SK-N-SH (cell line): Measurements from ENCODE around the gene CYP2S1. TPM values are rescaled to one million over a fixed set of nuclear protein-coding genes. Genes with fewer than 3 reads are reported as not detected.
"Not testable (repeated sequence)": the region's sequence is repeated elsewhere in the genome, so short reads cannot be mapped to it uniquely, and the experiment has no call there.

Experiments
- CTCF ChIA-PET: fragments of 300-600, 350-600 bp; formaldehyde crosslinking; extraction: SDS; loops from one replicate; lab custom pipeline; 2021; lab: Yijun Ruan, JAX
- POLR2A ChIA-PET: fragments of 350-600 bp; sonication (Branson Sonifier 250); formaldehyde crosslinking; extraction: SDS; loops from one replicate; lab custom pipeline; 2020; ENCODE audit warnings: antibody characterized with exemption, inconsistent platforms; lab: Yijun Ruan, JAX
- DNase-seq: peaks from one replicate; pipeline ENCODE4 v3.0.0; 2012
- H2AFZ ChIP-seq: fragments of 200-600 bp; sonication (generic); 2 replicates; pipeline ENCODE4 v1.8.1; 2016; ENCODE audit warnings: antibody characterized with exemption, mild to moderate bottlenecking, low read depth
- H3F3A ChIP-seq: fragments of 200-600 bp; sonication (generic); replicated peaks from 2 replicates; pipeline ENCODE3; 2016; ENCODE audit warnings: antibody characterized with exemption, mild to moderate bottlenecking; ENCODE audit not compliant: insufficient read depth
- H3K27ac ChIP-seq, 2 experiments: fragments of 200-500 bp in 1 of 2; fragments of 200-600 bp in 1 of 2; sonication (Bioruptor generic) in 1 of 2; sonication (generic), shearing (Covaris generic) in 1 of 2; 2 replicates each; pipeline versions ENCODE4 v1.5.1 to v1.6.1; 2014 to 2016; ENCODE audit warnings: low read depth in 2 of 2, inconsistent platforms in 1 of 2, low read length in 1 of 2, mild to moderate bottlenecking in 1 of 2, mixed read lengths in 1 of 2
- H3K27me3 ChIP-seq: fragments of 200-600 bp; sonication (generic), shearing (Covaris generic); 2 replicates; pipeline ENCODE4 v1.6.1; 2016; ENCODE audit warnings: mixed run types; ENCODE audit not compliant: insufficient read depth
- H3K36me3 ChIP-seq, 2 experiments: fragments of 200-500 bp in 1 of 2; fragments of 200-600 bp in 1 of 2; sonication (Bioruptor generic) in 1 of 2; sonication (generic) in 1 of 2; replicated peaks in 1 of 2; 2 replicates each; pipeline versions ENCODE3 to v1.5.1; 2014 to 2016; ENCODE audit warnings: low read length in 1 of 2, mild to moderate bottlenecking in 1 of 2; ENCODE audit not compliant: insufficient read depth in 2 of 2, control insufficient read depth in 1 of 2
- H3K4me1 ChIP-seq, 2 experiments: fragments of 200-500 bp in 1 of 2; fragments of 200-600 bp in 1 of 2; sonication (Bioruptor generic) in 1 of 2; sonication (generic), shearing (Covaris generic) in 1 of 2; 2 replicates each; pipeline versions ENCODE4 v1.5.1 to v1.6.1; 2014 to 2016; ENCODE audit warnings: low read depth in 1 of 2, low read length in 1 of 2, mixed run types in 1 of 2; ENCODE audit not compliant: insufficient read depth in 2 of 2, control insufficient read depth in 1 of 2
- H3K4me2 ChIP-seq: fragments of 200-600 bp; sonication (generic), shearing (Covaris generic); 2 replicates; pipeline ENCODE4 v1.6.1; 2017; ENCODE audit warnings: mixed run types
- H3K4me3 ChIP-seq, 2 experiments: fragments of 200-500 bp in 1 of 2; fragments of 200-600 bp in 1 of 2; sonication (Bioruptor generic) in 1 of 2; sonication (generic), shearing (Covaris generic) in 1 of 2; 2 replicates each; pipeline versions ENCODE4 v1.5.1 to v1.8.1; 2014 to 2016; ENCODE audit warnings: low read depth in 2 of 2, inconsistent platforms in 1 of 2, low read length in 1 of 2, mild to moderate bottlenecking in 1 of 2, mixed read lengths in 1 of 2, moderate library complexity in 1 of 2
- H3K79me2 ChIP-seq: fragments of 200-600 bp; sonication (generic); 2 replicates; pipeline ENCODE4 v1.8.1; 2017; ENCODE audit warnings: mild to moderate bottlenecking; ENCODE audit not compliant: insufficient read depth
- H3K9ac ChIP-seq: fragments of 200-600 bp; sonication (generic); 2 replicates; pipeline ENCODE4 v1.6.1; 2017; ENCODE audit warnings: mixed run types
- H3K9me2 ChIP-seq: fragments of 200-600 bp; sonication (generic); 2 replicates; pipeline ENCODE4 v1.6.1; 2017; ENCODE audit warnings: mixed run types
- H3K9me3 ChIP-seq: fragments of 200-600 bp; sonication (generic); 2 replicates; pipeline ENCODE4 v1.6.1; 2017; ENCODE audit warnings: mixed run types, mild to moderate bottlenecking, moderate library complexity
- H4K20me1 ChIP-seq: fragments of 200-600 bp; sonication (generic); 2 replicates; pipeline ENCODE4 v1.6.1; 2017; ENCODE audit warnings: mild to moderate bottlenecking, mixed run types; ENCODE audit not compliant: insufficient read depth
- CHD2 ChIP-seq: fragments of 150-350 bp; IDR thresholded peaks from 2 replicates; pipeline ENCODE4 v1.6.1; 2018; ENCODE audit warnings: low read length; ENCODE audit not compliant: partially characterized antibody
- EP300 ChIP-seq, 2 experiments: IDR thresholded peaks; 2 replicates each; pipeline versions ENCODE4 v1.4.0 to v1.6.1; 2012; ENCODE audit warnings: borderline replicate concordance in 1 of 2, low read depth in 1 of 2, low read length in 1 of 2
- EZH2phosphoT487 ChIP-seq: fragments of 200-600 bp; sonication (generic); IDR thresholded peaks from 2 replicates; pipeline ENCODE4 v1.6.1; 2017; ENCODE audit warnings: low read depth, mixed run types, mild to moderate bottlenecking, antibody characterized with exemption, moderate library complexity, borderline replicate concordance
- FOSL2 ChIP-seq: IDR thresholded peaks from 2 replicates; pipeline ENCODE4 v1.4.0; 2012; ENCODE audit warnings: low read depth, mild to moderate bottlenecking, moderate library complexity, borderline replicate concordance
- GATA2 ChIP-seq: sonication (generic); formaldehyde crosslinking; IDR thresholded peaks from 2 replicates; pipeline ENCODE4 v1.5.0; 2020; ENCODE audit warnings: mild to moderate bottlenecking, missing genetic modification reagents
- JUND ChIP-seq: IDR thresholded peaks from 2 replicates; pipeline ENCODE4 v1.4.0; 2012
- MEF2A ChIP-seq: IDR thresholded peaks from 2 replicates; pipeline ENCODE4 v1.4.0; 2012; ENCODE audit warnings: low read depth, borderline replicate concordance
- MXI1 ChIP-seq: IDR thresholded peaks from 2 replicates; pipeline ENCODE4 v1.6.1; 2012; ENCODE audit warnings: mild to moderate bottlenecking, low read depth, low read length, improper control_type of control experiment
- NFIC ChIP-seq: IDR thresholded peaks from 2 replicates; pipeline ENCODE4 v1.4.0; 2012; ENCODE audit warnings: borderline replicate concordance
- RAD21 ChIP-seq: IDR thresholded peaks from 2 replicates; pipeline ENCODE4 v1.6.1; 2012; ENCODE audit warnings: mild to moderate bottlenecking, low read length
- RFX5 ChIP-seq: IDR thresholded peaks from 2 replicates; pipeline ENCODE4 v1.6.1; 2012; ENCODE audit warnings: mild to moderate bottlenecking, improper control_type of control experiment, low read length
- RXRA ChIP-seq: IDR thresholded peaks from 2 replicates; pipeline ENCODE4 v1.4.0; 2012; ENCODE audit warnings: low read depth, mild to moderate bottlenecking, borderline replicate concordance
- SIN3A ChIP-seq: IDR thresholded peaks from 2 replicates; pipeline ENCODE4 v1.6.1; 2012; ENCODE audit warnings: low read depth, mild to moderate bottlenecking, low read length, moderate library complexity, borderline replicate concordance
- SMC3 ChIP-seq: IDR thresholded peaks from 2 replicates; pipeline ENCODE4 v1.6.1; 2012; ENCODE audit warnings: low read depth, low read length, improper control_type of control experiment
- YY1 ChIP-seq: IDR thresholded peaks from 2 replicates; pipeline ENCODE4 v1.4.0; 2012; ENCODE audit warnings: low read depth, mild to moderate bottlenecking
- WGBS: methylation state at CpG from one replicate; pipeline ENCODE4 v1.1.6; 2017; ENCODE audit warnings: low lambda C conversion rate; 5-methylcytosine and 5-hydroxymethylcytosine counted together
- polyA plus RNA-seq, 3 experiments: library from polyadenylated mRNA; depleted of rRNA; stranded (reverse); fragments of >200 nt; gene quantifications; 2 replicates each; pipeline ENCODE4 v1.2.3, GENCODE V29; 2012
- TF ChIP-seq, protein P1 (sequence below): fragments of 150-350 bp; IDR thresholded peaks from 2 replicates; pipeline ENCODE4 v1.6.1; 2017; ENCODE audit warnings: antibody characterized with exemption, low read length, low read depth, borderline replicate concordance
- TF ChIP-seq, protein P2 (sequence below): IDR thresholded peaks from 2 replicates; pipeline ENCODE4 v1.4.0; 2012; ENCODE audit warnings: low read depth, borderline replicate concordance

Gene CYP2S1
- polyA plus RNA-seq, 1 of the 3 experiments (the other 2 are of a cell fraction), result 0.67 TPM

DNA sequence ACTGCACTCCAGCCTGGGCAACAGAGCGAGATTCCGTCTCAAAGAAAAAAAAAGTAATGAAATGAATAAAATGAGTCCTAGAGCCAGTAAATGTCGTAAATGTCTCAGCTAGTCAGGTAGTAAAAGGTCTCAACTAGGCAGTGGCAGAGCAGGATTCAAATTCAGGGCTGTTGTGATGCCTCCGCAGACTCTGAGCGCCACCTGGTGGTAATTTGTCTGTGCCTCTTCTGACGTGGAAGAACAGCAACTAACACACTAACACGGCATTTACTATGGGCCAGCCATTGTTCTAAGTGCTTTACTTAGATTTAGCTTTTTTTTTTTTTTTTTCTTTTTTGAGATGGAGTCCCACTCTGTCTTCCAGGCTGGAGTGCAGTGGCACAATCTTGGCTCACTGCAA, 48.6 kb upstream of the CYP2S1 start (continued):
- no peak for TF ChIP-seq YY1
- TF ChIP-seq RXRA, result no peak
- no peak for TF ChIP-seq MEF2A
- no peak for TF ChIP-seq FOSL2
- no peak for TF ChIP-seq EZH2phosphoT487
- no peak for TF ChIP-seq NFIC
- TF ChIP-seq JUND, result no peak
- peak; percentile 77 for TF ChIP-seq RAD21
- TF ChIP-seq EP300 (IDR thresholded peaks at IDR 0.05; ENCODE audit: borderline replicate concordance in 1 of 2, low read depth in 1 of 2, low read length in 1 of 2), result no peak
- TF ChIP-seq, protein P1, sequence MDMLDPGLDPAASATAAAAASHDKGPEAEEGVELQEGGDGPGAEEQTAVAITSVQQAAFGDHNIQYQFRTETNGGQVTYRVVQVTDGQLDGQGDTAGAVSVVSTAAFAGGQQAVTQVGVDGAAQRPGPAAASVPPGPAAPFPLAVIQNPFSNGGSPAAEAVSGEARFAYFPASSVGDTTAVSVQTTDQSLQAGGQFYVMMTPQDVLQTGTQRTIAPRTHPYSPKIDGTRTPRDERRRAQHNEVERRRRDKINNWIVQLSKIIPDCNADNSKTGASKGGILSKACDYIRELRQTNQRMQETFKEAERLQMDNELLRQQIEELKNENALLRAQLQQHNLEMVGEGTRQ, result no peak

DNA sequence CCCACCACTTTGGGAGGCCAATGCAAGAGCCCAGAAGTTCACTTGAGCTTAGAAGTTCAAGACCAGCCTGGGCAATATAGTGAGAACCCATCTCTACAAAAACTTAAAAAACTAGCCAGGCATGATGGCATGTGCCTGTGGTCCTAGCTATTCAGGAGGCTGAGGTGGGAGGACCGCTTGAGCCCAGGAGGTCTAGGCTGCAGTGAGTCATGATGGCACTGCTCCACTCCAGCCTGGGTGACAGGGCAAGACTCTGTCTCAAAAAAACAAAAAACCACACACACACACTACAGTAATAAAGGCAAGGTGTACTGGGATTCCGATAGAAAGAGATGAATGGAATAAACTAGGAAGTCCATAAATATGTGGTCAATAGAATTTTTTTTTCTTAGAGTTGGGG, 43.2 kb upstream of the CYP2S1 start:
- H3K9me2 ChIP-seq, result no peaks in the 10 kb centered on the region
- DNase-seq, result no peak
- TF ChIP-seq CHD2 (no peak), MXI1 (no peak), EP300 (IDR thresholded peaks at IDR 0.05; ENCODE audit: borderline replicate concordance in 1 of 2, low read depth in 1 of 2, low read length in 1 of 2) (no peak), GATA2 (CRISPR knock-in tag) (no peak), SIN3A (no peak), RFX5 (no peak), SMC3 (no peak)
- TF ChIP-seq, protein P2, sequence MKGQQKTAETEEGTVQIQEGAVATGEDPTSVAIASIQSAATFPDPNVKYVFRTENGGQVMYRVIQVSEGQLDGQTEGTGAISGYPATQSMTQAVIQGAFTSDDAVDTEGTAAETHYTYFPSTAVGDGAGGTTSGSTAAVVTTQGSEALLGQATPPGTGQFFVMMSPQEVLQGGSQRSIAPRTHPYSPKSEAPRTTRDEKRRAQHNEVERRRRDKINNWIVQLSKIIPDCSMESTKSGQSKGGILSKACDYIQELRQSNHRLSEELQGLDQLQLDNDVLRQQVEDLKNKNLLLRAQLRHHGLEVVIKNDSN, result no peak
- H3K4me2 ChIP-seq, result no peak overlapping the region
- H3K79me2 ChIP-seq, result no peaks in the 10 kb centered on the region
- H4K20me1 ChIP-seq, result no peaks in the 10 kb centered on the region
- H3K9ac ChIP-seq, result no peak overlapping the region
- H3K27me3 ChIP-seq, result peaks cover 76% of the 10 kb centered on the region
- H3F3A ChIP-seq, result no peaks in the 10 kb centered on the region
- no peak overlapping the region for H3K4me3 ChIP-seq
- CTCF ChIA-PET, result no interaction called here
- H3K27ac ChIP-seq, result no peak overlapping the region
- H2AFZ ChIP-seq, result no peak overlapping the region
- H3K36me3 ChIP-seq, result no peaks in the 10 kb centered on the region
- H3K9me3 ChIP-seq, result no peaks in the 10 kb centered on the region
- POLR2A ChIA-PET, result no interaction called here
- 37% methylated on average over 2 of the region's 2 CpGs for WGBS
- H3K4me1 ChIP-seq, result no peaks in the 10 kb centered on the region

DNA sequence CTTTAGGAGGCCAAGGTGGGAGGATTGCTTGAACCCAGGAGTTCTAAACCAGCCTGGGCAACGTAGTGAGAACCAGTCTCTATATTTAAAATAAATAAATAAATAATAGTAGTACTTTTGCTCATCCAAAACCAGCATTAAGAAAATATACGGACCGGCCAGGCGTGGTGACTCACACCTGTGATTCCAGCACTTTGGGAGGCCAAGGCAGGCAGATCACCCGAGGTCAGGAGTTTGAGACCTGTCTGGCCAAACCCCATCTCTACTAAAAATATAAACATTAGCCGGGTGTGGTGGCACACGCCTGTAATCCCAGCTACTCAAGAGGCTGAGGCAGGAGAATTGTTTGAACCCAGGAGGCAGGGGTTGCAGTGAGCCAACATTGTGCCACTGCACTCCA, 42.0 kb upstream of the CYP2S1 start:
- H3K4me3 ChIP-seq, DNase-seq, H3K27ac ChIP-seq, H3K9ac ChIP-seq, H2AFZ ChIP-seq, H3K36me3 ChIP-seq, CTCF ChIA-PET, H4K20me1 ChIP-seq, H3K4me2 ChIP-seq, H3K4me1 ChIP-seq, H3K9me3 ChIP-seq, H3K9me2 ChIP-seq, H3K79me2 ChIP-seq, H3F3A ChIP-seq, POLR2A ChIA-PET: not testable (repeated sequence)
- 61% methylated on average over 7 of the region's 7 CpGs for WGBS
- peaks cover 69% of the 10 kb centered on the region for H3K27me3 ChIP-seq
